Measurements from ENCODE around the gene F11. TPM values are rescaled to one million over a fixed set of nuclear protein-coding genes. Genes with fewer than 3 reads are reported as not detected.

F11 gene
- total RNA-seq, 1 experiment from 2014 or later: 1.6 TPM

DNA sequence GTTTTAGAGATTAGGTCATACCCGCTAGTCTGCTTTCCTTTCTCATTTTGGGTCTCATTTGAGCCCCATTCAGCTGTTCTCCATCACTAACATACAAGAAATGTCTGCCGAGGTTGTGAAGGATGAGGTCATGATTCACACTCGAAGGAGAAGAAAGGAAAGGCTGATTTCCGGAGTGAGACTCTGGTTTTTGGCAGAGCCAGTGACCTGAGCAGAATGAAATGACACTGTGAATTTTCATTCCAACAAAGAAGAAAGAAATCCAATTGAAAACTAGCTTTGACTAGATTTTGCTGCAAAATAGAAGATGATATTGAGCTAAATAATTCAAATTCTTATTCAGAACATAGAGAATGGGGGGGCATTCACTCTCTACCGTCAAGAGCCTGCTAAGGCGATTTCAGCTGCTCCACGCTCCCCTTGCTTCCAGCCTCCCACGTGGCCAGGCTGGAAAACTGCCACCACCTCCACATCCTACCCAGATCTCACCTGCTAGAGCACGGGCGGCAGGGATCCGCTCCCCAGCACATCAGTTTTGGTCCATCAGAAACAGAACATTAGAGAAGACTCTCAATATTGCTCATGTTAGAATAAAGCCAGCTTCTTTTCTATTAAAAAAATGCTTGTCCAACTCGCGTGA lies 39.0 kb downstream of the F11 start (continued):
- TF ChIP-seq ZNF423 (CRISPR knock-in tag; IDR thresholded peaks at IDR 0.05): no peak

DNA sequence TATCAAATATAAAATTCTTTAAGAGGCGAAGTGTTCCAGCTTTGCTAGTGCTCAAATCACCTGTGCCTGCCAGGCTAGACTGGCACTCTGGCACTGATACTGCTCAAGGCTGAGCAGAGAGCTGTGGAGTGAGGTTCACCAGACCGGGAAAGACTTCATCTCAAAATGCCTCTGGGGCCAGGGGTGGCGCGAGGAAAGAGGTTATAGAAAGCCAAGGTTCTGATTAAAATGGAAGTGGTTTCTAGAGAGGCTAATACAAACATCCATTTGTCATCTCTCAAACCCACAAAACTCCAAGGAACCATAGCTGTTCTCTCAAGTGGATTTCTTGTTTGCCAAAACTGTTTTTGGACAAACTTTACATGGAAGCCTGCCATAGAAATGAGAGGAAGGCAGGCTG lies 41.5 kb downstream of the F11 start:
- DNase-seq (ENCODE audit: low spot score) (no peak), ATAC-seq (no peak)
- H3K36me3 Mint-ChIP-seq: no peaks in the 10 kb centered on the region
- no peak overlapping the region for H3K27ac Mint-ChIP-seq
- H3K9me3 Mint-ChIP-seq: no peaks in the 10 kb centered on the region
- peaks cover 8% of the 10 kb centered on the region; the same call in 1 of the 2 replicates for H3K4me1 Mint-ChIP-seq
- H3K4me3 Mint-ChIP-seq: no peak overlapping the region
- H3K27me3 Mint-ChIP-seq (ENCODE audit: low read depth): no peaks in the 10 kb centered on the region; the same call in 1 of the 2 replicates
- ChIA-PET POLR2A (no interaction called here), CTCF (interaction anchor here (1.3 kb wide), 1 partner anchor 9 kb away, joined by 9 read pairs; no protein-coding TSS in a partner anchor)
- TF ChIP-seq AFF4 (CRISPR knock-in tag; IDR thresholded peaks at IDR 0.05; ENCODE audit: borderline replicate concordance) (no peak), PRDM15 (CRISPR knock-in tag; IDR thresholded peaks at IDR 0.05) (no peak), ZNF121 (CRISPR knock-in tag; IDR thresholded peaks at IDR 0.05) (no peak), IRF2 (CRISPR knock-in tag; IDR thresholded peaks at IDR 0.05; ENCODE audit: borderline replicate concordance, low read depth) (no peak), NFYB (CRISPR knock-in tag; conservative IDR thresholded peaks at IDR 0.05; ENCODE audit: low read depth) (no peak), ZNF671 (CRISPR knock-in tag; IDR thresholded peaks at IDR 0.05) (no peak), ZNF396 (CRISPR knock-in tag; IDR thresholded peaks at IDR 0.05; ENCODE audit: borderline replicate concordance) (no peak), KAT7 (CRISPR knock-in tag; IDR thresholded peaks at IDR 0.05; ENCODE audit: borderline replicate concordance) (no peak), JUN (CRISPR knock-in tag; IDR thresholded peaks at IDR 0.05) (no peak), NR3C1 (CRISPR knock-in tag; conservative IDR thresholded peaks at IDR 0.05; ENCODE audit: low read depth) (no peak), OVOL2 (CRISPR knock-in tag; IDR thresholded peaks at IDR 0.05; ENCODE audit: borderline replicate concordance) (no peak), ZNF281 (CRISPR knock-in tag; IDR thresholded peaks at IDR 0.05) (no peak), CREM (CRISPR knock-in tag; IDR thresholded peaks at IDR 0.05) (no peak)

Measured in WTC11 (cell line).